Kidney tubule cell (primary cell): Measurements from ENCODE around the gene STXBP1.

Experiments used
- DNase-seq: peaks from one replicate; pipeline ENCODE4 v3.0.0-alpha.2; 2018; ENCODE audit warnings: low spot score

The STXBP1 gene

GRCh38 chr9:127654619-127655018 lies 42.5 kb downstream of the STXBP1 start:
- no peak for DNase-seq

- no peak for DNase-seq
These were observed 46.4 kb downstream of the STXBP1 start for GRCh38 chr9:127658428-127658827.

- DNase-seq: no peak
These were observed 49.0 kb downstream of the STXBP1 start for GRCh38 chr9:127660886-127661741.

- DNase-seq: no peak
These were observed 50.5 kb downstream of the STXBP1 start for GRCh38 chr9:127662617-127663016.

GRCh38 chr9:127664324-127664677 lies 52.2 kb downstream of the STXBP1 start:
- no peak for DNase-seq

GRCh38 chr9:127664678-127665507 lies 52.8 kb downstream of the STXBP1 start:
- DNase-seq: peak; percentile 9

- no peak for DNase-seq
These were observed 55.2 kb downstream of the STXBP1 start for GRCh38 chr9:127667127-127667844.

GRCh38 chr9:127667906-127668305 lies 55.8 kb downstream of the STXBP1 start:
- DNase-seq: no peak

- DNase-seq: no peak
These were observed 61.2 kb downstream of the STXBP1 start for GRCh38 chr9:127673234-127673633.

- DNase-seq: no peak
These were observed 64.6 kb downstream of the STXBP1 start for GRCh38 chr9:127676638-127677037.

GRCh38 chr9:127679506-127679905 lies 67.4 kb downstream of the STXBP1 start:
- DNase-seq: no peak

- no peak for DNase-seq
These were observed 68.1 kb downstream of the STXBP1 start for GRCh38 chr9:127680226-127680625.

- DNase-seq: no peak
These were observed 68.8 kb downstream of the STXBP1 start for GRCh38 chr9:127680846-127681245.

- peak; percentile 33 for DNase-seq
These were observed 70.5 kb downstream of the STXBP1 start for GRCh38 chr9:127682351-127683136.

- DNase-seq: peak; percentile 6
These were observed 71.6 kb downstream of the STXBP1 start for GRCh38 chr9:127683723-127684122.

- peak; percentile 55 for DNase-seq
These were observed 72.5 kb downstream of the STXBP1 start for GRCh38 chr9:127684576-127684975.

- DNase-seq: no peak
These were observed 74.7 kb downstream of the STXBP1 start for GRCh38 chr9:127686461-127687393.

- no peak for DNase-seq
These were observed 77.4 kb downstream of the STXBP1 start for GRCh38 chr9:127689329-127690000.

GRCh38 chr9:127690735-127691134 lies 78.7 kb downstream of the STXBP1 start:
- DNase-seq: no peak

- DNase-seq: no peak
These were observed 80.0 kb downstream of the STXBP1 start for GRCh38 chr9:127692071-127692470.
